Activated naive CD4-positive, alpha-beta T cell treated with anti-CD3 and anti-CD28 coated beads for 36 hours (primary cell): Measurements from ENCODE around the gene FAS. TPM values are rescaled to one million over a fixed set of nuclear protein-coding genes. Genes with fewer than 3 reads are reported as not detected.

Experiments used
- CTCF ChIA-PET: fragments of 350-600 bp; sonication (Branson Sonifier 250); formaldehyde crosslinking; loops from one replicate; lab custom pipeline; 2021; ENCODE audit warnings: antibody characterized with exemption; lab: Charles Lee
- DNase-seq: peaks from one replicate; pipeline ENCODE4 v3.0.0-alpha.2; 2020
- H3K27ac Mint-ChIP-seq: one replicate; pipeline ENCODE4 v1.8.0; 2021; ENCODE audit warnings: mild to moderate bottlenecking, mixed read lengths
- H3K27me3 Mint-ChIP-seq: one replicate; pipeline ENCODE4 v1.8.0; 2021; ENCODE audit warnings: low read depth, mixed read lengths
- H3K36me3 Mint-ChIP-seq: one replicate; pipeline ENCODE4 v1.8.0; 2021; ENCODE audit warnings: low read depth, mixed read lengths
- H3K4me1 Mint-ChIP-seq: one replicate; pipeline ENCODE4 v1.8.0; 2021; ENCODE audit warnings: low read depth, mixed read lengths
- H3K4me3 Mint-ChIP-seq: one replicate; pipeline ENCODE4 v1.8.0; 2021; ENCODE audit warnings: mild to moderate bottlenecking, moderate library complexity, mixed read lengths
- H3K9me3 Mint-ChIP-seq: one replicate; pipeline ENCODE4 v1.8.0; 2021; ENCODE audit warnings: mixed read lengths
- intact Hi-C: fragments of 100-400 bp; cut with micrococcal nuclease; formaldehyde crosslinking; loops from one replicate; pipeline ENCODE4 v1.15.1; 2023
- total RNA-seq, 2 experiments: library from RNA; stranded (reverse); gene quantifications; one replicate each; pipeline ENCODE4 v1.2.3, GENCODE V29; 2021

FAS gene
- total RNA-seq = 10 to 100 TPM; 69.3 to 72.9 TPM

DNA sequence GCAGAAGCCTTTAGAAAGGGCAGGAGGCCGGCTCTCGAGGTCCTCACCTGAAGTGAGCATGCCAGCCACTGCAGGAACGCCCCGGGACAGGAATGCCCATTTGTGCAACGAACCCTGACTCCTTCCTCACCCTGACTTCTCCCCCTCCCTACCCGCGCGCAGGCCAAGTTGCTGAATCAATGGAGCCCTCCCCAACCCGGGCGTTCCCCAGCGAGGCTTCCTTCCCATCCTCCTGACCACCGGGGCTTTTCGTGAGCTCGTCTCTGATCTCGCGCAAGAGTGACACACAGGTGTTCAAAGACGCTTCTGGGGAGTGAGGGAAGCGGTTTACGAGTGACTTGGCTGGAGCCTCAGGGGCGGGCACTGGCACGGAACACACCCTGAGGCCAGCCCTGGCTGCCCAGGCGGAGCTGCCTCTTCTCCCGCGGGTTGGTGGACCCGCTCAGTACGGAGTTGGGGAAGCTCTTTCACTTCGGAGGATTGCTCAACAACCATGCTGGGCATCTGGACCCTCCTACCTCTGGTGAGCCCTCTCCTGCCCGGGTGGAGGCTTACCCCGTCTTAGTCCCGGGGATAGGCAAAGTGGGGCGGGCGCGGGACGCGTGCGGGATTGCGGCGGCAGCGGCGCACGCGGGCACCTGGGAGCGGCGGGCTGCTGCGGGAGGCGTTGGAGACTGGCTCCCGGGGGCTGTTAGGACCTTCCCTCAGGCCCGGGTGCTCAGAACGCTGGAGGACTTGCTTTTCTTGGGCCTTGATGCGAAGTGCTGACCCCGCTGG, at the start of gene FAS:
FAS (plus strand) TSS at position 415 of the 777 bp plus-strand sequence; CDS start at position 494, 79 bp downstream.
- intact Hi-C loops = loop anchor here (1.0 to 5.0 kb wide), 17 partner anchors 11 to 1173 kb away; partner anchors contain the start of genes ATAD1, CH25H, IFIT5 and KIF20B
- CTCF ChIA-PET = interaction anchor here (0.6 to 4.7 kb wide), 13 partner anchors 10 to 578 kb away, joined by 3 to 28 read pairs (median 4); no protein-coding TSS in a partner anchor
- no peaks in the 10 kb centered on the region for H3K27me3 Mint-ChIP-seq
- peaks cover 5% of the 10 kb centered on the region for H3K9me3 Mint-ChIP-seq
- H3K27ac Mint-ChIP-seq = peak within 1 kb of the TSS; percentile 98
- peak; percentile 96 for DNase-seq
- peaks cover 18% of the 10 kb centered on the region for H3K36me3 Mint-ChIP-seq
- H3K4me3 Mint-ChIP-seq = peak within 1 kb of the TSS; percentile 92
- peaks cover 46% of the 10 kb centered on the region for H3K4me1 Mint-ChIP-seq

GRCh38 chr10:88941026-88941425, 49.6 kb upstream of the FAS start:
- CTCF ChIA-PET = interaction anchor here (1.6 to 6.8 kb wide), 3 partner anchors 8 to 105 kb away, joined by 5 to 63 read pairs (median 6); no protein-coding TSS in a partner anchor
- H3K36me3 Mint-ChIP-seq = no peaks in the 10 kb centered on the region

DNA sequence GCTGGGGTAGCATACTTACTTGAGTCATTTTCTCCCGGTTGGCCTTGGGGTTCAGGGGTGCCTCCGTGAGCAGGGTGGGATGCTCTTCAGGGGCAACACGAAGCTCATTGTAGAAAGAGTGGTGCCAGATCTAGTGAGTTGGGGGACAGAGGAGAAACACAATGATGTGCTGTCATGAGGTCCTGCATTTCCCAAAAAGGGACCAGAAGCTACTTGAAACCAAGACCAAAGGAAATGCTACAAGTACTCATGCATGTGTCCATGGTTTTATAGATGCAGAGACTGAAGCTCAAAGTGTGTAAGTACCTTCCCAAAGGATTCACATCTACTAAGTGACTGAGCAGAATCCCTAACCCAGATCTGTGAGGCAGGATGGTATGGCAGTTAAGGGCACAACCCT, 46.8 kb upstream of the FAS start:
- Mint-ChIP-seq H3K4me3 (no peak overlapping the region), H3K9me3 (no peaks in the 10 kb centered on the region), H3K27ac (no peak overlapping the region), H3K27me3 (no peaks in the 10 kb centered on the region), H3K4me1 (peaks cover 9% of the 10 kb centered on the region), H3K36me3 (no peaks in the 10 kb centered on the region)
- CTCF ChIA-PET = interaction anchor here (0.7 to 6.8 kb wide), 6 partner anchors 11 to 274 kb away, joined by 3 to 63 read pairs (median 6); partner anchors contain the start of gene CH25H
- no peak for DNase-seq
- intact Hi-C loops = no loop called here

More at GRCh38 chr10:88941026-88941425, 49.6 kb upstream of the FAS start:
- intact Hi-C loops = no loop called here
- no peak for DNase-seq
- Mint-ChIP-seq H3K4me1 (peaks cover 13% of the 10 kb centered on the region), H3K9me3 (no peaks in the 10 kb centered on the region), H3K27ac (no peak overlapping the region), H3K4me3 (no peak overlapping the region), H3K27me3 (no peaks in the 10 kb centered on the region)

DNA sequence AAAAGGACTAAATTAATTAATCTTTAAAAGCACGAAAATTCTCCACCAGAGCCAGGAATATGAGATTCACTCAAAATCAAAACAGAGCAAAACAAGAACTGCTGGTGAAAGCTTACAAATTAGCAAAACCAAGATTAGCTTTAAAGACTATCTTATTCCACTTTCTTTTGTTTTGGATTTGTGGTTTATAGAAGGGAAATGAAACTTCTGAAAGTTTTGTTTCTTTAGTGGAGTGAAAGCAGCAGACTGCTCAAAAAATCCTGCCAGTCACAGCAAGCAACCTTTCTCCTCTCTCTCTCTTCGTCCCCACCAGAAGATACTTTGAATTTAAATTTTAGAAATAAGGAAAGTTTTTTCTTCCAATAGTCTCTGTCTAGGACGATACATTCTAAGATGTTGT, 45.8 kb upstream of the FAS start:
- CTCF ChIA-PET = interaction anchor here (0.8 to 6.8 kb wide), 5 partner anchors 12 to 273 kb away, joined by 3 to 63 read pairs (median 5); no protein-coding TSS in a partner anchor
- intact Hi-C loops = no loop called here

GRCh38 chr10:88946200-88946599, 44.4 kb upstream of the FAS start:
- Mint-ChIP-seq H3K27ac (no peak overlapping the region), H3K9me3 (no peaks in the 10 kb centered on the region), H3K27me3 (no peaks in the 10 kb centered on the region), H3K36me3 (no peaks in the 10 kb centered on the region), H3K4me1 (peaks cover 9% of the 10 kb centered on the region), H3K4me3 (no peak overlapping the region)
- DNase-seq = no peak
- CTCF ChIA-PET = interaction anchor here (0.7 to 6.8 kb wide), 3 partner anchors 13 to 261 kb away, joined by 3 to 63 read pairs (median 3); partner anchors contain the start of gene CH25H
- intact Hi-C loops = no loop called here

More for the DNA sequence above, 45.8 kb upstream of the FAS start:
- no peaks in the 10 kb centered on the region for H3K9me3 Mint-ChIP-seq
- no peaks in the 10 kb centered on the region for H3K27me3 Mint-ChIP-seq
- peaks cover 9% of the 10 kb centered on the region for H3K4me1 Mint-ChIP-seq
- no peak overlapping the region for H3K4me3 Mint-ChIP-seq
- no peak overlapping the region for H3K27ac Mint-ChIP-seq
- no peak for DNase-seq
- H3K36me3 Mint-ChIP-seq = no peaks in the 10 kb centered on the region

DNA sequence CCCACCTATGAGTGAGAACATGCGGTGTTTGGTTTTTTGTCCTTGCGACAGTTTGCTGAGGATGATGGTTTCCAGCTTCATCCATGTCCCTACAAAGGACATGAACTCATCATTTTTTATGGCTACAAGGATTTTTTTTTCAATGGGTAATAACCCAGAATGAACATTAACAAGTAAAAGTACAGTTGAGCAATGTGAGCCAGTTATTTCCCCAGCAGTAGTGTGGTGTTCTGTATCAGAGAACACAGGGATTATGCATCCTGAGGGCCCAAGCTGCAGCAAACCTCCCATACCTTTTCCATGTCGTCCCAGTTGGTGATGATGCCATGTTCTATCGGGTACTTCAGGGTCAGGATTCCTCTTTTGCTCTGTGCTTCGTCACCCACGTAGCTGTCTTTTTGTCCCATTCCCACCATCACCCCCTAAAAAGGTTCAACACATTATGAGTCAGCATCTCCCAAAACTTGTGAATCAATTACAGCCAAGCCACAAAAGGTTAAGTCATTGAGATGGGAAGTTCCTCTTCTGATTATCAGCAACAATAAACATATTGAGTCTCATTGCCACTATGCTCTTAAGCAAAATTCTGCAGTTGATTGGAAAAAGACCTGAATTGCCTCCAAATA, 43.5 kb upstream of the FAS start:
- Mint-ChIP-seq H3K4me3 (no peak overlapping the region), H3K9me3 (no peaks in the 10 kb centered on the region), H3K36me3 (no peaks in the 10 kb centered on the region), H3K27ac (no peak overlapping the region), H3K27me3 (no peaks in the 10 kb centered on the region), H3K4me1 (peaks cover 9% of the 10 kb centered on the region)
- intact Hi-C loops = no loop called here
- CTCF ChIA-PET = interaction anchor here (0.6 to 6.8 kb wide), 2 partner anchors 14 to 45 kb away, joined by 3 to 63 read pairs; no protein-coding TSS in a partner anchor
- no peak for DNase-seq

DNA sequence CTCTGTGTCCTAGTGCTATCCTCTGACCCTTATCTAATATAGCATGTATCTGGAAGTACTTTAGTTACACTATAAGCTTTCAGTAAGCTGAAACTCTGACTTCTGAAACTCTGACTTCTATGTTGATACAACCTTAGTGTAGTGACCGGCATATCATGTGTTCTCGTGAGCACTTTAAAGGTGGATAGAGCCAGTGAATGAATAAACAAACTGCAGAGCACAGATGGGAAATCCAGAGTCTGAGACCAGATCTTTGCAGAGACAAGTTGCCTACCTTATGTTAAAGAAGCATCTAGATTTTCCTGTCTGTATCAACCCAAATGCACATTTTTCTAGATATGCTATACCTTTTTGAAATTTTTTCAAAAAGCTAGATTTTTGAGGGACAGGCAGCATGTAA, 41.5 kb upstream of the FAS start:
- Mint-ChIP-seq H3K36me3 (no peaks in the 10 kb centered on the region), H3K27ac (no peak overlapping the region), H3K4me3 (no peak overlapping the region), H3K9me3 (no peaks in the 10 kb centered on the region), H3K4me1 (peaks cover 9% of the 10 kb centered on the region), H3K27me3 (no peaks in the 10 kb centered on the region)
- CTCF ChIA-PET = interaction anchor here (0.9 to 1.8 kb wide), 5 partner anchors 12 to 100 kb away, joined by 3 to 7 read pairs (median 4); no protein-coding TSS in a partner anchor
- no peak for DNase-seq
- intact Hi-C loops = no loop called here

DNA sequence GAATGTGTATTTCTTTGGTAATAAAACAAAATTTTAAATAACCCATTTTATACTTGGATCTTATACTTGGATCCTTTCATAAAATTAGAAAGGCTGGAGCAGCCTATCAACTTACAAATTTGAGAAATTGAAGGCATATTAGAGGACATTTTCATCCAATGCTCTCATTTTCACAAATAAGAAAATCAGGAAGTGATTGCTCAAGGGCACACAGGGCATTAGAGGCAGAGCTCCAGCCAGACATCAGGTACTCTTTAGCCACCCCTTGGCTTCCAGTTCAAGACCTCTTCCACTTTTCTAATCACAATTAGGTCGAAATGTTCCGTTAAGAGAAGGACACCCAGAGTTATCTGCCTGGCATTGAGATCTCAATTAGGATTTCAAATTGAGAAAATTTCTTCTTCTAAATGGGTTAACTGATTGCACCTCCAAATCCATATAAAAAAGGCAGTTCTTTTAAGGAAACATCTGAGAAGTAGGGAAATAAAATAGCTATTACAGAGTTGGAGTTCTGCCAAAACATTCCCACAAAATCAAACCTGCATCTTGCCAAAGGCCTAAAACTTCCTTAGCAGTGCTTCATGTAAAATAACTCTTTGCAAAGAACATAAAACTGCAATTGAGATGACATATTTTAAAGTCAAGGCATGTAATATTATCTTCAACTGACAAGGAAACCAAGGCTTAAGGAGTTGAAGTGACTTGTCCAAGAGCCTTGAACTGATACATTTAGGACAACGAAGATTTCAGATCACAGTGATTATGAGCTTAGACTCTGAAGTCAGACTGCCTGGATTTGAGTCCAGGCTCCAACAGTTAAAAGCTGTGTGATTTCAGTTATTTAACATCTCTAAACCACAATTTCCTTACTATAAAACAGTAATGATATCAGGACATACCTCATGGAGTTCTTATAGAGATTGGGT, 40.4 kb upstream of the FAS start:
- Mint-ChIP-seq H3K4me1 (peaks cover 3% of the 10 kb centered on the region), H3K4me3 (no peak overlapping the region), H3K27me3 (no peaks in the 10 kb centered on the region), H3K27ac (no peak overlapping the region), H3K9me3 (no peaks in the 10 kb centered on the region), H3K36me3 (no peaks in the 10 kb centered on the region)
- CTCF ChIA-PET = interaction anchor here (0.9 to 1.8 kb wide), 4 partner anchors 13 to 74 kb away, joined by 3 to 7 read pairs (median 4); no protein-coding TSS in a partner anchor
- intact Hi-C loops = no loop called here
- no peak for DNase-seq

- Mint-ChIP-seq H3K27ac (no peak within 1 kb of the TSS), H3K9me3 (no peaks in the 10 kb centered on the region), H3K27me3 (no peaks in the 10 kb centered on the region), H3K36me3 (no peaks in the 10 kb centered on the region), H3K4me1 (no peaks in the 10 kb centered on the region), H3K4me3 (no peak within 1 kb of the TSS)
- DNase-seq = no peak
- CTCF ChIA-PET = no interaction called here
- intact Hi-C loops = no loop called here
These were observed 37.9 kb upstream of the FAS start, which contains the start of gene ACTA2 for GRCh38 chr10:88952647-88953111. Gene ACTA2, minus strand, starts transcription at chr10:88952773. Its CDS starts 3,843 bp downstream, at chr10:88948930.

- no peak for DNase-seq
- CTCF ChIA-PET = interaction anchor here (0.8 to 1.1 kb wide), 2 partner anchors 10 to 19 kb away, joined by 3 read pairs; no protein-coding TSS in a partner anchor
- no peaks in the 10 kb centered on the region for H3K27me3 Mint-ChIP-seq
- no peaks in the 10 kb centered on the region for H3K9me3 Mint-ChIP-seq
- intact Hi-C loops = no loop called here
- H3K4me3 Mint-ChIP-seq = no peak overlapping the region
- no peak overlapping the region for H3K27ac Mint-ChIP-seq
- H3K4me1 Mint-ChIP-seq = no peaks in the 10 kb centered on the region
- no peaks in the 10 kb centered on the region for H3K36me3 Mint-ChIP-seq
These were observed 36.9 kb upstream of the FAS start for GRCh38 chr10:88953662-88954061.

GRCh38 chr10:88954458-88955083, 36.0 kb upstream of the FAS start:
- Mint-ChIP-seq H3K27me3 (no peaks in the 10 kb centered on the region), H3K4me1 (no peaks in the 10 kb centered on the region), H3K36me3 (no peaks in the 10 kb centered on the region), H3K9me3 (no peaks in the 10 kb centered on the region), H3K27ac (no peak overlapping the region), H3K4me3 (no peak overlapping the region)
- no peak for DNase-seq
- intact Hi-C loops = no loop called here
- CTCF ChIA-PET = interaction anchor here (0.8 to 1.1 kb wide), 2 partner anchors 9 to 20 kb away, joined by 3 read pairs; no protein-coding TSS in a partner anchor
